WTC11 (cell line): ENCODE data around the gene IVNS1ABP. TPM values are rescaled to one million over a fixed set of nuclear protein-coding genes. Genes with fewer than 3 reads are reported as not detected.

Experiments
- ATAC-seq: fragments of 200-7000 bp; cut with Tn5 transposase; 2 replicates; pipeline ENCODE4 v1.10.0; 2021; ENCODE audit warnings: mild to moderate bottlenecking, moderate library complexity
- CTCF ChIA-PET: fragments of 300-600 bp; sonication (Branson Sonifier 250); formaldehyde crosslinking; loops from one replicate; lab custom pipeline; 2021; ENCODE audit warnings: antibody characterized with exemption; lab: Charles Lee
- POLR2A ChIA-PET: fragments of 350-600 bp; sonication (Branson Sonifier 250); formaldehyde crosslinking; loops from one replicate; lab custom pipeline; 2021; ENCODE audit warnings: antibody characterized with exemption; lab: Charles Lee
- DNase-seq: peaks from one replicate; pipeline ENCODE4 v3.0.0; 2021; ENCODE audit warnings: low spot score
- H3K27ac Mint-ChIP-seq: 2 replicates; pipeline ENCODE4 v1.8.0; 2021; ENCODE audit warnings: mixed read lengths
- H3K27me3 Mint-ChIP-seq: 2 replicates; pipeline ENCODE4 v1.8.0; 2021; ENCODE audit warnings: low read depth, mild to moderate bottlenecking, moderate library complexity, mixed read lengths
- H3K36me3 Mint-ChIP-seq: 2 replicates; pipeline ENCODE4 v1.8.0; 2021; ENCODE audit warnings: mixed read lengths
- H3K4me1 Mint-ChIP-seq: 2 replicates; pipeline ENCODE4 v1.8.0; 2022; ENCODE audit warnings: mixed read lengths
- H3K4me3 Mint-ChIP-seq: 2 replicates; pipeline ENCODE4 v1.8.0; 2021; ENCODE audit warnings: mild to moderate bottlenecking, moderate library complexity, mixed read lengths
- H3K9me3 Mint-ChIP-seq: 2 replicates; pipeline ENCODE4 v1.8.0; 2021; ENCODE audit warnings: mixed read lengths
- CBFB ChIP-seq: sonication (generic); formaldehyde crosslinking; IDR thresholded peaks from 2 replicates; pipeline ENCODE4 v1.8.1; 2022; ENCODE audit warnings: mild to moderate bottlenecking, low read depth, missing genetic modification reagents
- ETV6 ChIP-seq: sonication (generic); formaldehyde crosslinking; IDR thresholded peaks from 2 replicates; pipeline ENCODE4 v1.8.1; 2022; ENCODE audit warnings: mild to moderate bottlenecking, missing genetic modification reagents
- GABPB1 ChIP-seq: sonication (generic); formaldehyde crosslinking; IDR thresholded peaks from 2 replicates; pipeline ENCODE4 v1.8.1; 2023; ENCODE audit warnings: mild to moderate bottlenecking, missing genetic modification reagents
- GTF2I ChIP-seq: fragments of 250-450 bp; sonication (Bioruptor Pico); conservative IDR thresholded peaks from 2 replicates; pipeline ENCODE4 v1.4.0; 2021; ENCODE audit warnings: mild to moderate bottlenecking
- HMGA2 ChIP-seq: fragments of 250-450 bp; sonication (Bioruptor Pico); IDR thresholded peaks from 2 replicates; pipeline ENCODE4 v1.4.0; 2021; ENCODE audit warnings: mild to moderate bottlenecking, moderate library complexity
- IRF2 ChIP-seq: sonication (generic); formaldehyde crosslinking; IDR thresholded peaks from 2 replicates; pipeline ENCODE4 v1.8.0; 2022; ENCODE audit warnings: low read depth, missing genetic modification reagents, borderline replicate concordance
- MYBL2 ChIP-seq: sonication (generic); formaldehyde crosslinking; IDR thresholded peaks from 2 replicates; pipeline ENCODE4 v1.8.1; 2023; ENCODE audit warnings: mild to moderate bottlenecking, moderate library complexity, missing genetic modification reagents
- OVOL2 ChIP-seq: fragments of 250-450 bp; sonication (Bioruptor Pico); IDR thresholded peaks from 2 replicates; pipeline ENCODE4 v1.9.0; 2021; ENCODE audit warnings: mild to moderate bottlenecking, borderline replicate concordance
- SOX15 ChIP-seq: fragments of 250-450 bp; sonication (Bioruptor Pico); IDR thresholded peaks from 2 replicates; pipeline ENCODE4 v1.9.0; 2021; ENCODE audit warnings: mild to moderate bottlenecking
- SP1 ChIP-seq: sonication (generic); formaldehyde crosslinking; conservative IDR thresholded peaks from 2 replicates; pipeline ENCODE4 v1.8.1; 2022; ENCODE audit warnings: missing genetic modification reagents
- ZBTB21 ChIP-seq: sonication (generic); formaldehyde crosslinking; IDR thresholded peaks from 2 replicates; pipeline ENCODE4 v1.8.1; 2023; ENCODE audit warnings: mild to moderate bottlenecking, missing genetic modification reagents, borderline replicate concordance
- ZNF671 ChIP-seq: fragments of 250-450 bp; sonication (Bioruptor Pico); IDR thresholded peaks from 2 replicates; pipeline ENCODE4 v1.8.0; 2021; ENCODE audit warnings: mild to moderate bottlenecking
- total RNA-seq: library from RNA; stranded (reverse); gene quantifications from 3 replicates; pipeline ENCODE4 v1.2.3, GENCODE V29; 2021
- TF ChIP-seq, protein P1 (sequence below): sonication (generic); formaldehyde crosslinking; IDR thresholded peaks from 2 replicates; pipeline ENCODE4 v1.8.0; 2022; ENCODE audit warnings: mild to moderate bottlenecking, missing genetic modification reagents
- TF ChIP-seq, protein P2 (sequence below): sonication (generic); formaldehyde crosslinking; conservative IDR thresholded peaks from 2 replicates; pipeline ENCODE4 v1.8.1; 2023; ENCODE audit warnings: mild to moderate bottlenecking, low read depth, missing genetic modification reagents, moderate library complexity
- TF ChIP-seq, protein P3 (sequence below): fragments of 250-450 bp; sonication (Bioruptor Pico); IDR thresholded peaks from 2 replicates; pipeline ENCODE4 v2.1.2; 2022; ENCODE audit warnings: mild to moderate bottlenecking, moderate library complexity
- TF ChIP-seq, protein P4 (sequence below): fragments of 250-450 bp; sonication (Bioruptor Pico); IDR thresholded peaks from 2 replicates; pipeline ENCODE4 v1.8.0; 2021; ENCODE audit warnings: mild to moderate bottlenecking
- TF ChIP-seq, protein P5 (sequence below): fragments of 250-450 bp; sonication (Bioruptor Pico); IDR thresholded peaks from 2 replicates; pipeline ENCODE4 v1.9.0; 2021; ENCODE audit warnings: mild to moderate bottlenecking

The IVNS1ABP gene
- total RNA-seq, 1 experiment from 2014 or later, result 159 TPM

DNA sequence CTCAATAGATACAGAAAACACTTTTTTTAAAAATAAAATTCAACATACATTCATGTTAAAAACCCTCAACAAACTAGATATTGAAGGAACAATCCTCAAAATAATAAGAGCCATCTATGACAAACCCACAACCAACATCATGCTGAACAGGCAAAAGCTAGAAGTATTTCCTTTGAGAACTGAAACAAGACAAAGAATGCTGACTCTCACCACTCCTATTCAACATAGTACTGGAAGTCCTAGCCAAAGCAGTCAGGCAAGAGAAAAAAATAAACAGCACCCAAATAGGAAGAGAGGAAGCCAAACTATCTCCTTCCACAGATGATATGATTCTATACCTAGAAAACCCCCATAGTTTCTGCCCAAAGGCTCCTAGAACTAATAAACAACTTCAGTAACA is 46.2 kb upstream of the IVNS1ABP start:
- Mint-ChIP-seq H3K36me3 (peaks cover 30% of the 10 kb centered on the region), H3K9me3 (peaks cover 51% of the 10 kb centered on the region), H3K4me1 (peaks cover 10% of the 10 kb centered on the region), H3K27me3 (no peaks in the 10 kb centered on the region; the same call in 1 of the 2 replicates), H3K27ac (no peak overlapping the region), H3K4me3 (no peak overlapping the region)
- ChIA-PET CTCF (no interaction called here), POLR2A (no interaction called here)
- no peak for TF ChIP-seq OVOL2 (CRISPR knock-in tag)
- TF ChIP-seq GTF2I, result no peak
- no peak for TF ChIP-seq SOX15 (CRISPR knock-in tag)
- TF ChIP-seq, protein P1, sequence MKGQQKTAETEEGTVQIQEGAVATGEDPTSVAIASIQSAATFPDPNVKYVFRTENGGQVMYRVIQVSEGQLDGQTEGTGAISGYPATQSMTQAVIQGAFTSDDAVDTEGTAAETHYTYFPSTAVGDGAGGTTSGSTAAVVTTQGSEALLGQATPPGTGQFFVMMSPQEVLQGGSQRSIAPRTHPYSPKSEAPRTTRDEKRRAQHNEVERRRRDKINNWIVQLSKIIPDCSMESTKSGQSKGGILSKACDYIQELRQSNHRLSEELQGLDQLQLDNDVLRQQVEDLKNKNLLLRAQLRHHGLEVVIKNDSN (CRISPR knock-in tag), result no peak
- TF ChIP-seq, protein P2, sequence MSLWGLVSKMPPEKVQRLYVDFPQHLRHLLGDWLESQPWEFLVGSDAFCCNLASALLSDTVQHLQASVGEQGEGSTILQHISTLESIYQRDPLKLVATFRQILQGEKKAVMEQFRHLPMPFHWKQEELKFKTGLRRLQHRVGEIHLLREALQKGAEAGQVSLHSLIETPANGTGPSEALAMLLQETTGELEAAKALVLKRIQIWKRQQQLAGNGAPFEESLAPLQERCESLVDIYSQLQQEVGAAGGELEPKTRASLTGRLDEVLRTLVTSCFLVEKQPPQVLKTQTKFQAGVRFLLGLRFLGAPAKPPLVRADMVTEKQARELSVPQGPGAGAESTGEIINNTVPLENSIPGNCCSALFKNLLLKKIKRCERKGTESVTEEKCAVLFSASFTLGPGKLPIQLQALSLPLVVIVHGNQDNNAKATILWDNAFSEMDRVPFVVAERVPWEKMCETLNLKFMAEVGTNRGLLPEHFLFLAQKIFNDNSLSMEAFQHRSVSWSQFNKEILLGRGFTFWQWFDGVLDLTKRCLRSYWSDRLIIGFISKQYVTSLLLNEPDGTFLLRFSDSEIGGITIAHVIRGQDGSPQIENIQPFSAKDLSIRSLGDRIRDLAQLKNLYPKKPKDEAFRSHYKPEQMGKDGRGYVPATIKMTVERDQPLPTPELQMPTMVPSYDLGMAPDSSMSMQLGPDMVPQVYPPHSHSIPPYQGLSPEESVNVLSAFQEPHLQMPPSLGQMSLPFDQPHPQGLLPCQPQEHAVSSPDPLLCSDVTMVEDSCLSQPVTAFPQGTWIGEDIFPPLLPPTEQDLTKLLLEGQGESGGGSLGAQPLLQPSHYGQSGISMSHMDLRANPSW (CRISPR knock-in tag), result no peak
- TF ChIP-seq ETV6, result no peak
- no peak for TF ChIP-seq SP1 (CRISPR knock-in tag)
- DNase-seq (no peak), ATAC-seq (no peak)

DNA sequence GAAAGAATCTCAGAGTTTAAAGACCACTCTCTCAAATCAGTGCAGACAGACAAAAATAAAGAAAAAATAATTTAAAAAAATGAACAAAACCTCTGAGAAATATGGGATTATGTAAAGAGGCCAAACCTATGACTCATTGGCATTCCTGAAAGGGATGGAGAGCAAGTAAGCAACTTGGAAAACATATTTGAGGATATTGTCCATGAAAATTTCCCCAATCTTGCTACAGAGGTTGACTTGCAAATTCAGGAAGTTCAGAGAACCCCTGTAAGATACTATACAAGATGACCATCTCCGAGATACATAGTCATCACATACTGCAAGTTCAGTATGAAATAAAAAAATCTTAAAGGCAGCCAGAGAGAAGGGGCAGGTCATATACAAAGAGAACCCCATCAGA is 43.7 kb upstream of the IVNS1ABP start:
- ChIA-PET CTCF (no interaction called here), POLR2A (no interaction called here)
- no peaks in the 10 kb centered on the region; the same call in 1 of the 2 replicates for H3K27me3 Mint-ChIP-seq
- TF ChIP-seq, protein P3, sequence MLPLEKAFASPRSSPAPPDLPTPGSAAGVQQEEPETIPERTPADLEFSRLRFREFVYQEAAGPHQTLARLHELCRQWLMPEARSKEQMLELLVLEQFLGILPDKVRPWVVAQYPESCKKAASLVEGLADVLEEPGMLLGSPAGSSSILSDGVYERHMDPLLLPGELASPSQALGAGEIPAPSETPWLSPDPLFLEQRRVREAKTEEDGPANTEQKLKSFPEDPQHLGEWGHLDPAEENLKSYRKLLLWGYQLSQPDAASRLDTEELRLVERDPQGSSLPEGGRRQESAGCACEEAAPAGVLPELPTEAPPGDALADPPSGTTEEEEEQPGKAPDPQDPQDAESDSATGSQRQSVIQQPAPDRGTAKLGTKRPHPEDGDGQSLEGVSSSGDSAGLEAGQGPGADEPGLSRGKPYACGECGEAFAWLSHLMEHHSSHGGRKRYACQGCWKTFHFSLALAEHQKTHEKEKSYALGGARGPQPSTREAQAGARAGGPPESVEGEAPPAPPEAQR, result no peak
- TF ChIP-seq, protein P4, sequence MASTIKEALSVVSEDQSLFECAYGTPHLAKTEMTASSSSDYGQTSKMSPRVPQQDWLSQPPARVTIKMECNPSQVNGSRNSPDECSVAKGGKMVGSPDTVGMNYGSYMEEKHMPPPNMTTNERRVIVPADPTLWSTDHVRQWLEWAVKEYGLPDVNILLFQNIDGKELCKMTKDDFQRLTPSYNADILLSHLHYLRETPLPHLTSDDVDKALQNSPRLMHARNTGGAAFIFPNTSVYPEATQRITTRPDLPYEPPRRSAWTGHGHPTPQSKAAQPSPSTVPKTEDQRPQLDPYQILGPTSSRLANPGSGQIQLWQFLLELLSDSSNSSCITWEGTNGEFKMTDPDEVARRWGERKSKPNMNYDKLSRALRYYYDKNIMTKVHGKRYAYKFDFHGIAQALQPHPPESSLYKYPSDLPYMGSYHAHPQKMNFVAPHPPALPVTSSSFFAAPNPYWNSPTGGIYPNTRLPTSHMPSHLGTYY (CRISPR knock-in tag), result no peak
- TF ChIP-seq ZNF671 (CRISPR knock-in tag), result no peak
- TF ChIP-seq, protein P5, sequence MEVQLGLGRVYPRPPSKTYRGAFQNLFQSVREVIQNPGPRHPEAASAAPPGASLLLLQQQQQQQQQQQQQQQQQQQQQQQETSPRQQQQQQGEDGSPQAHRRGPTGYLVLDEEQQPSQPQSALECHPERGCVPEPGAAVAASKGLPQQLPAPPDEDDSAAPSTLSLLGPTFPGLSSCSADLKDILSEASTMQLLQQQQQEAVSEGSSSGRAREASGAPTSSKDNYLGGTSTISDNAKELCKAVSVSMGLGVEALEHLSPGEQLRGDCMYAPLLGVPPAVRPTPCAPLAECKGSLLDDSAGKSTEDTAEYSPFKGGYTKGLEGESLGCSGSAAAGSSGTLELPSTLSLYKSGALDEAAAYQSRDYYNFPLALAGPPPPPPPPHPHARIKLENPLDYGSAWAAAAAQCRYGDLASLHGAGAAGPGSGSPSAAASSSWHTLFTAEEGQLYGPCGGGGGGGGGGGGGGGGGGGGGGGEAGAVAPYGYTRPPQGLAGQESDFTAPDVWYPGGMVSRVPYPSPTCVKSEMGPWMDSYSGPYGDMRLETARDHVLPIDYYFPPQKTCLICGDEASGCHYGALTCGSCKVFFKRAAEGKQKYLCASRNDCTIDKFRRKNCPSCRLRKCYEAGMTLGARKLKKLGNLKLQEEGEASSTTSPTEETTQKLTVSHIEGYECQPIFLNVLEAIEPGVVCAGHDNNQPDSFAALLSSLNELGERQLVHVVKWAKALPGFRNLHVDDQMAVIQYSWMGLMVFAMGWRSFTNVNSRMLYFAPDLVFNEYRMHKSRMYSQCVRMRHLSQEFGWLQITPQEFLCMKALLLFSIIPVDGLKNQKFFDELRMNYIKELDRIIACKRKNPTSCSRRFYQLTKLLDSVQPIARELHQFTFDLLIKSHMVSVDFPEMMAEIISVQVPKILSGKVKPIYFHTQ (CRISPR knock-in tag), result no peak
- TF ChIP-seq CBFB (CRISPR knock-in tag), result no peak
- no peak for TF ChIP-seq IRF2 (CRISPR knock-in tag)
- TF ChIP-seq GABPB1, result no peak
- no peak for TF ChIP-seq ZBTB21 (CRISPR knock-in tag)
- no peak for TF ChIP-seq HMGA2 (CRISPR knock-in tag)
- no peak for TF ChIP-seq MYBL2 (CRISPR knock-in tag)
- no peak overlapping the region for H3K4me3 Mint-ChIP-seq
- ATAC-seq (no peak), DNase-seq (no peak)
- peaks cover 30% of the 10 kb centered on the region for H3K36me3 Mint-ChIP-seq
- peaks cover 47% of the 10 kb centered on the region for H3K9me3 Mint-ChIP-seq
- H3K27ac Mint-ChIP-seq, result no peak overlapping the region
- H3K4me1 Mint-ChIP-seq, result peaks cover 10% of the 10 kb centered on the region
